ENCODE measurements around the gene RASAL1. TPM values are rescaled to one million over a fixed set of nuclear protein-coding genes. Genes with fewer than 3 reads are reported as not detected.

The RASAL1 gene
- total RNA-seq, 1 donor from 2014 or later: 0.64 TPM

- Histone ChIP-seq H3K27me3 (peaks cover 7% of the 10 kb centered on the region), H3K9me3 (no peaks in the 10 kb centered on the region), H3K4me1 (peaks cover 0 to 9% of the 10 kb centered on the region in 2 donors), H3K36me3 (no peaks in the 10 kb centered on the region), H3K27ac (no peak overlapping the region), H3K4me3 (no peak overlapping the region)
- no peak for DNase-seq (ENCODE audit: low spot score in 2 of 2)
- intact Hi-C loops (cut with DNase I): no loop called here
- TF ChIP-seq CTCF (IDR thresholded peaks at IDR 0.05): no peak
Measured at GRCh38 chr12:113054948-113055486, 80.5 kb downstream of the RASAL1 start.

GRCh38 chr12:113052326-113052725 is 83.2 kb downstream of the RASAL1 start:
- no peak for DNase-seq (ENCODE audit: low spot score in 2 of 2)
- intact Hi-C loops (cut with DNase I): no loop called here
- TF ChIP-seq CTCF (IDR thresholded peaks at IDR 0.05): no peak
- H3K4me1 ChIP-seq: peaks cover 0 to 8% of the 10 kb centered on the region in 2 donors
- peaks cover 4% of the 10 kb centered on the region for H3K27me3 ChIP-seq
- no peaks in the 10 kb centered on the region for H3K36me3 ChIP-seq
- H3K4me3 ChIP-seq: no peak overlapping the region
- H3K9me3 ChIP-seq: no peaks in the 10 kb centered on the region
- H3K27ac ChIP-seq: no peak overlapping the region

GRCh38 chr12:113051759-113052158 is 83.8 kb downstream of the RASAL1 start:
- Histone ChIP-seq H3K4me3 (no peak overlapping the region), H3K9me3 (no peaks in the 10 kb centered on the region), H3K27me3 (no peaks in the 10 kb centered on the region), H3K4me1 (peaks cover 0 to 2% of the 10 kb centered on the region in 2 donors), H3K27ac (no peak overlapping the region), H3K36me3 (no peaks in the 10 kb centered on the region)
- intact Hi-C loops (cut with DNase I): no loop called here
- TF ChIP-seq CTCF (IDR thresholded peaks at IDR 0.05): no peak
- DNase-seq (ENCODE audit: low spot score in 2 of 2): no peak

- H3K36me3 ChIP-seq: no peaks in the 10 kb centered on the region
- DNase-seq (ENCODE audit: low spot score in 2 of 2): no peak
- no peak overlapping the region for H3K27ac ChIP-seq
- no peak for TF ChIP-seq CTCF (IDR thresholded peaks at IDR 0.05)
- H3K27me3 ChIP-seq: no peaks in the 10 kb centered on the region
- no peaks in the 10 kb centered on the region for H3K4me1 ChIP-seq
- H3K9me3 ChIP-seq: no peaks in the 10 kb centered on the region
- no peak overlapping the region for H3K4me3 ChIP-seq
- intact Hi-C loops (cut with DNase I): no loop called here
Measured at GRCh38 chr12:113050795-113051194, 84.8 kb downstream of the RASAL1 start.

GRCh38 chr12:113049976-113050742 is 85.4 kb downstream of the RASAL1 start:
- no peaks in the 10 kb centered on the region for H3K36me3 ChIP-seq
- DNase-seq (ENCODE audit: low spot score in 2 of 2): no peak
- no peaks in the 10 kb centered on the region for H3K27me3 ChIP-seq
- intact Hi-C loops (cut with DNase I): loop anchor here (1.0 to 5.0 kb wide), 2 partner anchors 48 to 862 kb away; no protein-coding TSS in a partner anchor
- H3K4me1 ChIP-seq: no peaks in the 10 kb centered on the region
- no peaks in the 10 kb centered on the region for H3K9me3 ChIP-seq
- no peak overlapping the region for H3K4me3 ChIP-seq
- TF ChIP-seq CTCF (IDR thresholded peaks at IDR 0.05): no peak
- no peak overlapping the region for H3K27ac ChIP-seq

Other genes with a start within 250 kb of the RASAL1 start
- 0.96 TPM for gene OAS1, start 228.8 kb downstream of the RASAL1 start, total RNA-seq
- gene OAS3, start 197.3 kb downstream of the RASAL1 start, total RNA-seq: 7.0 TPM
- gene OAS2, start 157.2 kb downstream of the RASAL1 start, total RNA-seq: 8.0 TPM
- 4.5 TPM for gene DTX1, start 79.0 kb downstream of the RASAL1 start, total RNA-seq
- not detected for gene CFAP73, start 14.0 kb upstream of the RASAL1 start, total RNA-seq
- gene DDX54, start 49.7 kb upstream of the RASAL1 start, total RNA-seq: 97.0 TPM
- 48.4 TPM for gene RITA1, start 50.0 kb upstream of the RASAL1 start, total RNA-seq
- gene TPCN1, start 85.7 kb upstream of the RASAL1 start, total RNA-seq: 56.3 TPM
- gene SLC8B1, start 199.3 kb upstream of the RASAL1 start, total RNA-seq: 114 TPM
- gene PLBD2, start 222.8 kb upstream of the RASAL1 start, total RNA-seq: 55.1 TPM

All from ascending aorta (tissue), 2 donors.